Right hindlimb (tissue), 1 donor: Measurements from ENCODE around the gene PLXNB1.

Source experiments
- DNase-seq: peaks from one replicate; pipeline ENCODE4 v3.0.0-alpha.2; 2018

PLXNB1 gene

DNA sequence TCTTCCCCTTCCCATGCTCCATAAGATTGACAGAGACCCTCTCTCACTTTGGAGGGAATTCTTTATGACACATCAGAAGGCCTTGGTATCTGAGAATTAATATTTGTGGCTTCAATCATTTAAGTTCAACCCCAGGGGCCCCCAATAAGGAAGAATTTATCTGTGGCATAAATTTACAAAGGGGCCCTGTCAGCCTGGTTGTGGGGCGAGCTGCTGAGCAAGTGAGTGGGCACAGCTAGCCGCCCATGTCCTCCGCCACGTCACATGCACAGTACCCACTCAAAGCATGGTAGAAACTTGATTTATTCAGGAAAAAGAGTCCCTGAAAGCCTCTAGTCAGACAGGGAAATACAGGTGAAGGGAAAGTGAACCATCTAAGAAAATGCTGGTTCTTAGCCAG is 13.3 kb downstream of the PLXNB1 start:
- DNase-seq: no peak

DNA sequence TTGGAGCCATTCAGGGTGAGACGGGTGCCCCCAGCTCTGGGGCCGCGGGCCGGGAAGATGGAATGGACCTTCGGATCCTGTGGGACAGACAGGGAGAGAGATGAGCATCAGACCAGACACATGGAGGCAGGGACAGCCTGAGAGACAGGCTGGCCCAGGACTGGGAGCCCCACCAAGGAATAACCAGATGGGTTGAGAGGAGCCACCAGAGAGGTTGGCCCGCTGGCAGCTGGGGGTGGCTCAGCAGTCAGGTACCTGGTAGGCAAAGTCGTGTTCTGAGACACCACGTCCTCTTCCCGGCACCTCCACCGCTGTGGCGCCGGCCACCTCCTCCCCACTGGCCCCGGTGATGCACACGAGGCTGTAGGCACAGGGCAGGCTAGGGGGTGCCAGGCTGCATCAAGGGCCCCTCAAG is 13.8 kb downstream of the PLXNB1 start:
- DNase-seq: no peak

DNA sequence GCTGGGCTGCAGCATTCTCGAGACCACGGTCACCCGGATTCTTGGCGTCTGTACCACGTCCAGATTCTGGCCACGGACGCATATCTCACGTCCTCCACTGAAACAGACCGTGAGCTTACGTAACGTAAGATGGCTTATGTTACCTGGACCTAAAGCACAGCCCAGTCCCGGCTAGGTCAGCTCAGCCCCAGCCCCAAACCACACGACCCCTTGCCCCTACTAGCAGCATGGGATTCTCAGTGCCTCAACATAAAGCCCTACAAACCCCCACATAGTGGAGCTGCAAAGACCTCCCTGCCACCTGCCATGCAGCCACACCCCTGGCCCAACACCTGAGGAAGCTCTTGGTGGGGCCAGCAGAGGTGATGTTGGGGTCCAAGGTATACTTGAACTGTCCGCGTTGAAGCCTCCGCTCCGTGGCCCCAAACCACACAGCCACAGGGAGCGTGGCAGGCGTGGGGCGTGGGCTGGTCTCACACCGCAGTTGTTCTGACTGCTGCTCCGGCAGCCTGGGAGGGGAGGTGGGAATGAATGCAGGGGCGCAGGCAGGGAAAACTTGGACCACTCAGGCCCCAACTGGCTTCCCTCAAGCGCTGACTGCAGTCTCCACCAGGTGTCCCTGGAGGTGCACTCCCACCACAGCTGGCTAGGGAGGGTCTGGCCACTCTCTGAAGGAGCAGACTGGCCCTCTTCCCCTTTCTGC is 14.5 kb downstream of the PLXNB1 start:
- no peak for DNase-seq

DNA sequence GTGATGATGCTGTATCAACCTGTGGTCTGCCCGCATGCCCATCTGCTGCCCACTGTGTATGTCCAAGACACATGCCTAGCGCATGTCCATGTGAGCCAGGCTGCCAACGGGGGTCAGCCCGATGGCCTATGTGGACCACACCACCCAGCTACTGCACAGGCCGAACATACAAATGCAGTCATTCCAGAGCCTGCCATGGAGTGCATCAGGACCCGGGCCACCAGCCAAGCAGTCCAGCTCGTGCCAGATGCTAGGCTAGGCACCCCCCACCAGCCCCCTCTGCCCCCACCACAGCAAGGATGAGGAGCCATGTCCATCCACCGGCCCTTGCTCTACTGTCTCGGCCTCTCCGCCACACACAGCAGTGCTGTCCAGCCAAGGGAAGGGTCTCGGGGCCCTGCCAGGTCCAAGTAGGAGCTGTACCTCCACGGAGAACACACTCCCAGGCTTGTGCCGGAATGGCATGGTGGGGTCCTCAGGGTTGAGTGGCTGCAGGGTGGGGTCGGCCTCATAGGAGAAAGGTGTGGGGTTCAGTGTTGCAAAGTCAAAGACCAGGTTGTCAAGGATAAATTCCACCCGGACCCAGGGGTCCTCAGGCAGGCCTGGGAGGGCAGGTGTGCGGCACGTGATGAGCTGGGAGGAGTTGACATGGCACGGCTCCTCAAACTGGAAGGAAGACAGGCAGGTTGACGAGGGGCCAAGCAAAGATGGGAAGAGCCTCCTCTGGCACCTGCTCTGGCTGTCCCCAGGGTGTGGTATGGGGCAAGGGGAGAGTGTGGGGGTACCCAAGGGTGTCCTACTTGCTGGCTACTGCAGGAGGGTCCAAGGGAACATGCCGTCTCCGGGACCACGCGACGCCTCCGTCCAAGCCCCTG is 15.3 kb downstream of the PLXNB1 start:
- no peak for DNase-seq

DNA sequence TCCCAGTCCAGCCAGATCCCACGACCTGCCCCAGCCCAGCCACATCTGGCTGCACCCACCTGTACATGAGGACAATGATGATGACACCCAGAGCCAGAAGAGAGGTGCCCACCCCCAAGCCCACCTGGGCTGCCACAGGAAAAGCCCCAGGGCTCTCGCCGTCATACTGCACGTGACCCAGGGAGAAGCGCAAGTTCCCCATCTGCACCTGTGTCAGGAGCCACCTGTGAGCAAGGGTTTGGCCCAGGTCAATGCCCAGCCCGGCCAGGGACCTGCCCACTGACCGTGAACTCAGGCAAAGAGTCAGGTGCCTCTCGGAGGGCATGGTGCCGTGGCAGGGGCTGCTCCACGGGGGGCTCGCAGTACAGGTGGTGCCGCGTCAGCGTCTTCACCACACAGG is 16.3 kb downstream of the PLXNB1 start:
- no peak for DNase-seq

DNA sequence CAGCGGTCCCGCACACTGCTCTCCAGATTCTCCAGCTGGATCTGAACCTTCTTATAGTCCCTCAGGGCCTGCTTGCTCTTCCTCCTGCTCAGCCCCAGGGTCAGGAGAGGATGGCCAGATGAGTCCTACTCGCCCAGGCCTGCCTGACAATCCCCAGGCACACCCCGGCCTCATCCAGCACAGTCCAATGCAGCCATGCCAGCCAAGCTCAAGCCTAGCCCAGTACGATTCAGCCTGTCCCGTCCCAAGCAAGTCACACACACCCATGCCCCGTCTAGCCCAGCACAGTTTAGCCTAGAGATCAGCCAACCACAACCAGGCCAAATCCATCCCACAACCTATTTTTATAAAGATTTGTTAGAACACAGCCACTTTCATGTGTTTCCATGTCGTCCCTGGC is 16.8 kb downstream of the PLXNB1 start:
- DNase-seq: peak; percentile 16

DNA sequence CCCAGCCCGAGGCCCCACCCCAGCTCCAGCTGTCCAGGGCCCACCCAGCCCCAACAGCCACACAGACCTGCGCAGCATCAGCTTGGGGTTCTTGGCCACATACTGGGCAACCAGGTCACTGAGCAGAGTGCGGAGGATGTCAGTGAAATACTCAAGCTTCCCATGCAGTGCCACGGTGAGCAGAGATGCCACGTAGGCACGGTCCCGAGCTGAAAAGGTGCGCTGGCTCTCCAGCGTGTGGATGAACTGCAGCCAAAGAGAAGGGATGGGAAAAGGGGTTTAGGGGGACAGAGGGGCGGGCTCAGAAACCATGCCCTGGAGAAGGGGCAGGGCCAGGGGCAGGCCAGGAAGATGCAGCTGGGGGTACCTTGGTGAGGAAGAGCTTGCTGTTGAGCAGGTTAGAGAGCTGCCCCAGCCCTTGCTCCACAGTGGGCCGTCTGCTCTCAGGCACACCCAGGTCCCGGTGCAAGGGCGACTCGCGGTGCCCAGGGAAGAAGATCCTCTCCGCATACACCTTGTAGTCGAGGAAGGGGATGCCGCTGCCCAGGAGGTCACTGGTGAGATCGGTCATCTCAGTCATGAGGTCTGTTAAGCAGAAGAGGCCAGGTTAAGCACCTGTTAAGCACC is 17.4 kb downstream of the PLXNB1 start:
- DNase-seq: no peak

DNA sequence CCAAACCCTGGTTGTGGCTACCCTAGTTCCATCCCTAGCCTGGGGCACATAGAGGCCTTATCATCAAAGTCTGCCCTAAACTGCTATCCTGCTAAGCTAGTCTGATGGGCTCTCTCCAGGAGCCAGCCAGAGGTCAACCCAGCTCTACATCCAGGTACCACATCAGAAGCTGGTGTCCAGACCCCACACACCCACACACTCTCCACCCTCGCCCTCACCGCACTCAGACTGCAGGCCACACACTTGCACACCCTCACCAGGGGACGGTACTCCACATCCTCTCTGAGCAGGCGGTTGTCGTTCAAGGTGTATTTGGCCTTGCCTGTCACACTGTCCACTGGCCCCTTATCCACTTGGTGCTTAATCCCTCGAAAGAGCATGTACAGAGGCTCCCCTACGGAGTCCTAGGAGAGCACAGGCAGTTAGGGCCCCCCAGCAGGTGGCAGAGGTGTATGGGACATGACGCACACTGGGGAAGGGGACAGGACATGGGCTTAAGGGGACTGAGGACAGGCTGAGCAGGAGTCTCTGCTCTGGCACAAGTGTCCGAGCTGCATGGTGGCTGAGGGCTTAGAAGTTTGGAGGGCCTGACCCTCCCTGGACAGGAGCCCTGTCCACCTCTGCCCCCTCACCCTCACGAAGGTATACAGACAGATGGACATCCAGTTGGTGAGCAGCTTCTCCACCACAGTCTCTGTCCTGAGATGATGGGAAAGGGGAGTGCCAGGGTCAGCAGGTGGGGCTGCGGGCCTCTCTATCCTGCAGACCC is 18.1 kb downstream of the PLXNB1 start:
- DNase-seq: no peak

DNA sequence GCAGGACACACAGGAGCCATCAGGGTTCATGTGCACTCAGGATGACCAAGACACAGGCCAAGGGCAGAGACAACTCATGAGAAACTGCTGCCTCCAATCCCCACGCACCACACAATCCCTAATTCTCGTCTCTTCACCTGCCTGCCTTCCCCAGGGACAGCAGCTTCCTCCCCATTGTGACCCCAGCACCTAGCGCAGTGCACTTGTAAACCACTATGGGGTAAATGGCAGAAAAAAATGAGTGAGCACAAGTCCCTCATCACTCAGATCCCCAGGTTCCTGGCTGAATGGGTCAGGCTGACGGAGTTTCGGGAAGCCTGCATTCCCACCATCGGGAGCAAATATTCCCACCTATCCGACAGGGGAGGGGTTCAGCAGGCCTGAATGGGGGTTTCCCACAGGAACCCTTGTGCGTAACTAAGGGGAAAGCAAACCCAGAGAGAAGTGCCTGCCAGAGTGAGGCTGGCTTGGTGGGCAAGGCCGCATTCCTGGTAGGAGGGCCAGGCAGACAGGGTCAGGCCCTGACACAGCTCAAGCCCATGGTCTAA is 18.8 kb downstream of the PLXNB1 start:
- peak; percentile 17 for DNase-seq

DNA sequence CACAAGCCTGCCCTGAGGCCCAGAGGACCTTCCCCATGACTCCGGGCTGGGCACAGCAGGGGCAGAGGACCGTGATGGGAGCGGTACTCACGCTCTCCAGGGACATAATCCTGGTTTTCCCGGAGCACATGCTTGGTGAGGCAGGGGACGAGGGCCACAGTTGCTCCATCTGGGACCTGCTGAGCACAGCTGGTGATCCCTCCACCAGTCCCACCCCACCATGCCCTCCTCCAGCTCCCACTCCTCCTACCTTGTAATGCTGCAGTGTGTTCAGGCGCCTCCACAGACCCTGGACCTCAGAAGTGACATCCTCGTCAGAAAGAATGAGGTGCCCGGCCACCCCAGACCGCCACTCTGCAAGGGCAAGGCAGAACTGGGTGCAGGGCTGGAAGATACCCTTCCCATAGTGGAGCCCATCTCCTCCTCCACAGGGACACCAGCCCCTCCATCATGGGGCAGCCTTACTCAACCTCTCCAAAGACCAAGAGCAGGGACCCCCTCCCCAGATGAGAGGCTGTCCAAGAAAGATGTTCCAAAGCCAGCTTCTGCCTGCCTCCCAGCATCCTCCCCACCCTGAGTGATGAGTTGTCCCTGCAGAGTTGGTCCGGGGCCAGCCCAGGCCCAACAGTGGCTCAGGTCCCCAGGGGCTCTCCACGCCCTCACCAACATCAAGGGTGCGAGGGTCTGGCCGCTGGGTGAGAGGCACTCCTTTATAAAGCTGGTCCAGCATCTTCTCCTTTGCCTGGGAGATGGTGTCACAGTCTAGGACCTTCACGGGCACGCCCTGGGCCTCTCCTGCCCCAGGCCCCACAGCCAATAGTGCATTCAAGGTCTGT is 19.5 kb downstream of the PLXNB1 start:
- DNase-seq: peak; percentile 8

DNA sequence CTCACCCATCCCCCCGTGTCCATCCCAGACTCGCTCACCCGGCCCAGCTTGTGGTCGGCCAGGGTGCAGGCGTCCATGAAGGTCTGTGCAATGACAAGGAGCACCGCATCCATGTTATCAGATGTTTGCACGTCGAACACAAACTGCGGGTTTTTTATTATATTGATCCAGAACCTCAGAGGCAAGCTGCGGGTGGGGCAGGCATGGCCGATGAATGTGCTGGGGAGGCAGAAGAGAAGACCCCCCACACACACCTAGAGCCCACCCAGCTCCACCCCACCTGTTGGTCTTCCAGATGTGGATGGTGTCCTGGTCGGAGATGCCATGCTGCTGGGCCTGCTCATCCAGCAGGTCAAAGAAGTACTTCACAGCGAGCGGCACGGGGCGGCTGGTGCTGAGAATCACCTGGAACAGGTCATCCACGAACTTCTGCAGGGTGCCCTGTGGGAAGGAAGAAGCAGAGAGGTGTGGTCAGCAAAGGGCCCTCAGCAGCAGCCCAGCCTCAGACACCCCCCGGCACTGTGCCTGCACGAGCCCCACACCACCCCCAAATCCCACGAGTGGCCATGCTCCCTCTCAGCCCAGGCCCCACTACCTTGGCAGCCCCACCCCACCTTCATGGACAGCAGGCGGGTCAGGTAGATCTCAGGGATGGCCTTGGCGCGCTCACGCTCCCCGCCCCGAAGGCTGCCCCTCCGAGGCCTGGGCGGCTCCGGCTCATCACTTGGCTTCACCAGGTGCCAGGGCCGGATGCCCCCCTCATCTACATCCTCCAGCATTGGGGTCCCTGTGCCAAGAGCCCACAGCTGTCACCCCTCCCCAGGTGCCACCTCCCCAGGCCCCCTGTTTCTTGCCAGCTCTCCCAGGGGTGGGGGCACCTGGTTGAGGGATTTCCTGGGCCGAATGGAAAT is 20.3 kb downstream of the PLXNB1 start:
- DNase-seq: no peak

DNA sequence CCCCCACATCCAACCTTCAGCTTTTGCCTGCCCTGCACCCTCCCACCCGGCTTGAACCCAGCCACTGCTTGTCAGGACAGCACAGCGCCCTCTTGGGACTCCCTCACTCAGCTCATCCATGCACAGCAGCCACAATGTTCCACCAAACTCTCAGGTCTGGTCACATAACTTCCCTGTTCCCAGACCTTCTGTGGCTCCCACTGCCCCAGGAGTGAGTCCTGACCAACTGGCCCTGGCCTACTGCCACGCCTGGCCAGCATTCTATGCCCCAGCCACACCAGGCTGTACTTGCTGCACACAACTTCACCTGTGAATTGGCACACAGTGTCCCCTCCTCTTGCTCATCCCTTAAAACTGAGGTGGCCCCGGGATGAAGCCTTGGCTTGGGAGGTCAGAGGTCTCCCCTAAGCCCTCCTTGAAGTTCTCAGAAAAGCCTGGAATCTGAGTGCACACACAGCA is 21.0 kb downstream of the PLXNB1 start:
- no peak for DNase-seq

DNA sequence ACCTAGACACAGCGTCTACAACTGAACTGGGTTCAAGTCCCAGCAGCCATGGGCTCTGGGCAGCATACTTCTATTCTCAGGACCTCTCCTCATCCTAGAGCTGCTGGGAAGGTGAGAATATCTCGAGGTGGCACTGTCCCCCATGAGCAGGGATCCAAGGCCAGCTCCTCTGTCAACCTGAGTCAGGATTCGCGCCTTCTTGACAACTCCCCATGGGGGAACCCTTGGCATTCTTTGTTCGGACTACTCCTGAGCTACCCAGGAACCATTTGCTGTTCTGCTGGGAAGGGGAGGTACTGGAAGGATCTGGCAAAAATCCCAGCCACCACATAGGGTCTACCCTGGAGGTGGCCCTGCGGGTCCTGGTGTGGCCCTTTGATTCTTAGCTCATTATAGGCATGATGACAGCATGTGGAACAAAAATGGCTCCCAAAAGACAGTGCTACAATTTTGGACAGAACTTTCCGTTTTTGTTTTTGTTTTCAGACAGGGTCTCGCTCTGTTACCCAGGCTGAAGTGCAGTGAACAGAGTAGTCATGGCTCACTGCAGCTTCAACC is 22.3 kb downstream of the PLXNB1 start:
- DNase-seq: no peak

DNA sequence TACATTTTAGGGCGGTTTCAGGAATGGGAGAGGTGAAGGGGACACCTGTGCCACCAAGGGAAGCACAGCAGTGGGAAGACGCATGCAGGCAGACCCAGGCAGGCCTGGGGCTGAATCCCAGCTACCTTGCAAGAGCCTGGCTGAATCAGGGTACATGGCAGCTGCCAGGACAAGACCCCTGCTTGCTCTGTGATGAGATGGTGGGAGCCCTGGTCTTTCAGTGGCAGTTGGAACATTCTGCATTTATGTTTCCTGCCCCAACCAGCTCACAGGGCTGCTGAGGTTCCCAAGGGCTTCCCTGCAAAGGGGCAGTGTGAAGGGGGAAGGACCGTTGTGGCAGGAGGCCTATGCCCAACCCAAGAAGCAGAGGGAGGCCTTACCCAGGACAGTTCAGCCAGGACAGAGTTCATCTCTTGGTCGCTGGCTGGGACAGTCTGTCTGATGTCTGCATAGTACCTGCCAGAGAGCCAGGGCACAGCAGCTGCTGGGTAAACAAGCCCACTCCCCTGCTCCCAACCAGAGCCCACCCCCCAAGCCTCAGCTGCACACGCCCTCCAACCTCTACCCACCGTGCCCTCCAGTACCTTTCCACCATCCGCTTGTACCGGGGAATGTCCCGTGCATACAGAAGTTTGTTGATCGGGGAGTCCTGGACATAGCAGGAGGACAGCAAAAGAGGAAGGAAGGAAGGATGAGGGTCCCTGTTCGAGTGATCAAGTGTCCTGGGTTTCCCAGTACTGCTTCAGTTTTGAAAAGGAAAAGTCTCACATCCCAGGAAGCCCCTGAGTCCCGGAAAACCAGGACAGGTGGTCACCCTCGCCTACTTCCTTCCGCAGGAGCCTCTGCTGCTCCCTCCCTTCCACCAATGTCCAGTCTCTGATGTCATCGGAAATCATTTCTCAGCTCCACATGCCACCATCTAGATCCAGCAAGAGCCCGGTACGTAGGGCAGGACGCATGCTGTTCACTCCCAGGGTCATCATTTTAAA is 23.1 kb downstream of the PLXNB1 start:
- DNase-seq: peak; percentile 14

DNA sequence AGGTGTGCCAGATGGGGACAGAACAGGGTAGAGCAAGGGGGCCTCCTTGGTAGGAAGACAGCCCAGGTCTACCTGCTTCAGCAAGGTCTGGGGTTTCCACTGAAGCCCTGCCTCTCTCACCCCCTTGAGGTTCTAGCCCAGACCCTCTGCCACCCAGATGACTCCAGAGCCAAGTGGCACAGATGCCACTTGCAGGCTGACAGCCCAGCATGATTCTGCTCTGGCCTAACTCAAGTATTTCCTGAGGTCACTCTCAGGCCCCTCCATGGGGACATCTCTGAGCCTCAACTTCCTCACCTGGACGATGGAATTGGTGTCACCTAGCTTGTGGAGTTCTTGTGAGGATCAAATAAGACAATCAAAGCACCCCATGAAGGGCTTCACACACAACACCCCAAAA is 23.9 kb downstream of the PLXNB1 start:
- DNase-seq: no peak

DNA sequence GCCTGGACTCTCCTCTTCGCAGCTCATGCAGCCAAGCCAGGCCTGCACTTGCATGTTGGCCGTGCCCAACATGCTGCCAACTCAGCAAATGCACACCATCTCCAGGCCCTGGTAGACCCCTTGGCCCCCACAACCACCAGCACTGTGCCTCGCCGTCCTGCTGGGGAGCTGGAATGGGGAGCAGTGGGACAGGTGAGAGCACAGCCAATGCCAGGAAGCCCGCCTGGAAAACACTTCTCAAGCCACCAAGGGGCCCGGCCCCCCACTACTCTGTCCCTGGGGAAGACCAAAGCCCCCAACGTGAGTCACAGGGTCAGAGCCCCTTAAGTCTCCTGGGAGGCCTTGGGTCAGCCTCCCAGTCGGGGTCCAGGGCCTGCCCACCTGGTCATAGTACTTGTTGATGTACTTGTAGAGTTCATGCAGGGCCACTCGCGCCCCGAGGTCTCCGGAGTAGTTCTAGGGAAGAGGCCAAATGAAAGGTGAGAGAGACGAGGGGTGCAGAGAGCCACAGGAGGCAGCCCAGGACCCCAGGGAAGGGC is 24.5 kb downstream of the PLXNB1 start:
- peak; percentile 12 for DNase-seq

DNA sequence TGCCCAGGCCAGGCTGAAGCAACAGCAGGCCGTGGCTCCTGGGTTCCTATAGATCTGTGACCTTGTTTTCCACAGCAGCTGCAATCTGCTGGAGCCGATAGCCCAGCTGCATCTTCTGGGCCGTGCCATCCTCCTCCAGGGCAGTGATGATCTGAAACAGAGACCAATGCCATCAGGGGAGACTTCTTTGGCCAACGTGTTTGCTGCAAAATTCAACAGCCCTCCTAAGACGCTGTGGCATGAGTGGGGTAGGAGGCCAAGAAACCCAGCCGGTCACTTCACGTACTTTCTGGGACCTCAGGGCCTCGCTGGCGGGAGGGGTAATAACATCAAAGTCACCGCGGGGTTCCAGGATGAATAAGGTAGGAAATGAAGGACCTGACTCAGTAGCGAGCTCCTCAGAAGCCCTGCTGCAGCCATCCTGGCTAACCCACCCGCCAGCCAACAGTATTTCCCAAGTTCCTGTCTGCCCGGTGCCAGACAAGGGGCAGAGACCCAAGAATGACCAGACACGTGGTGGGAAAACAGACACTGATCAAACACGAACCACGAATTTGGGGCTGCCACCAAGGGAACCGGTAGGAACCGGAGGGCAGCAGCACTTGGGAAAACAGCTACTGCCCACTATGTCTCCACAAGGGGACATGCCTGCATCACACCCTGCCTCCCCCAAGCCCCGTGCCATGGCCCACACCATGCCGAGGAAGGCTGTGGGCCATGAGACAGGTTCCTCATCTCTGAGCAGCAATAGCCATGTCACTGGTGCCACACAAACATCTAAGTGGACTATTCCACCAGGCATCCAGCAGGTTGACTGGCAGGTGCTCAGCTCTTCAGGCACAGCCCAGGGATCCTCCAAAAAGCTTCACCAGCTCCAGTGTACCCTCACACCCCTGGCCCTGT is 25.2 kb downstream of the PLXNB1 start:
- DNase-seq: peak; percentile 15
